ENCODE results near the gene ARPP21.

DNA sequence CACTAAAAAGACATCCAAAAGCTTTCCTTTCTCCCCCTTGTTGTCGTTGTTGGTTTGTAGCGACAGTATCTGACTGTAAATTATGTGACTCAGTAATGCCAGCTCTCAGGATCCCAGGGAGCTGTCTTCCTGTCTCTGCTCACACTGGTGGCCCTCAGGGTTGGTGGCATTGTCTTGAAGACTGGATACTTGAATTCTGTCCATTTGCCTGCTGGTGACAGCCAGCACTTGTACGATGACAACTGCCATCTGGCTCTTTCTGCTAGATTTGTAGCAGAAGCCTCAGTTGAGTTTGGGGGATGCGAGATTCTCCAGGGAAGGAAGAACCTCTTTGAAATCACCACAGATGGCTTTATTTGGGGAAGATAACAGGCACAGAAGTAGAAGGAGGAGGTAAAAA lies 120.8 kb downstream of the ARPP21 start:
- TF ChIP-seq, protein P1, sequence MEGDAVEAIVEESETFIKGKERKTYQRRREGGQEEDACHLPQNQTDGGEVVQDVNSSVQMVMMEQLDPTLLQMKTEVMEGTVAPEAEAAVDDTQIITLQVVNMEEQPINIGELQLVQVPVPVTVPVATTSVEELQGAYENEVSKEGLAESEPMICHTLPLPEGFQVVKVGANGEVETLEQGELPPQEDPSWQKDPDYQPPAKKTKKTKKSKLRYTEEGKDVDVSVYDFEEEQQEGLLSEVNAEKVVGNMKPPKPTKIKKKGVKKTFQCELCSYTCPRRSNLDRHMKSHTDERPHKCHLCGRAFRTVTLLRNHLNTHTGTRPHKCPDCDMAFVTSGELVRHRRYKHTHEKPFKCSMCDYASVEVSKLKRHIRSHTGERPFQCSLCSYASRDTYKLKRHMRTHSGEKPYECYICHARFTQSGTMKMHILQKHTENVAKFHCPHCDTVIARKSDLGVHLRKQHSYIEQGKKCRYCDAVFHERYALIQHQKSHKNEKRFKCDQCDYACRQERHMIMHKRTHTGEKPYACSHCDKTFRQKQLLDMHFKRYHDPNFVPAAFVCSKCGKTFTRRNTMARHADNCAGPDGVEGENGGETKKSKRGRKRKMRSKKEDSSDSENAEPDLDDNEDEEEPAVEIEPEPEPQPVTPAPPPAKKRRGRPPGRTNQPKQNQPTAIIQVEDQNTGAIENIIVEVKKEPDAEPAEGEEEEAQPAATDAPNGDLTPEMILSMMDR (optimal IDR thresholded peaks at IDR 0.05 in 1 of 3, IDR thresholded peaks at IDR 0.05 in 1 of 3, conservative IDR thresholded peaks at IDR 0.05 in 1 of 3; ENCODE audit: extremely low read depth in 1 of 3, insufficient read depth in 2 of 3, low read length in 3 of 3): no peak
- TF ChIP-seq EZH2 (IDR thresholded peaks at IDR 0.05; ENCODE audit: low read length): no peak
